ENCODE data around the gene CYS1. TPM values are rescaled to one million over a fixed set of nuclear protein-coding genes. Genes with fewer than 3 reads are reported as not detected.

Gene CYS1
- total and polyA plus RNA-seq, 2 donors (not counting 3 experiments of a cell fraction or from before 2014, with no cell fraction given), result not detected

GRCh38 chr2:10052216-10052615 is 28.0 kb downstream of the CYS1 start:
- H3K27ac ChIP-seq (ENCODE audit: insufficient read depth, low read depth, low read length), result no peak overlapping the region
- TF ChIP-seq MAX (IDR thresholded peaks at IDR 0.05; ENCODE audit: insufficient read depth, insufficient read length) (no peak), POLR2AphosphoS5 (IDR thresholded peaks at IDR 0.05; ENCODE audit: insufficient read depth, low read depth, low read length) (no peak), GATA2 (IDR thresholded peaks at IDR 0.05; ENCODE audit: insufficient read depth, insufficient read length, low read depth, low read length) (no peak), POLR2A (IDR thresholded peaks at IDR 0.05; ENCODE audit: low read depth, low read length) (no peak), CTCF (IDR thresholded peaks at IDR 0.05; ENCODE audit: extremely low read depth in 1 of 2, insufficient read depth in 1 of 2, low read depth in 1 of 2, low read length in 2 of 2) (no peak), FOS (IDR thresholded peaks at IDR 0.05; ENCODE audit: borderline replicate concordance, insufficient read depth, low read length) (no peak), EZH2 (IDR thresholded peaks at IDR 0.05; ENCODE audit: borderline replicate concordance, low read depth, low read length, severe bottlenecking) (no peak), JUN (IDR thresholded peaks at IDR 0.05; ENCODE audit: borderline replicate concordance, insufficient read depth, insufficient read length, low read depth) (no peak), MYC (IDR thresholded peaks at IDR 0.05; ENCODE audit: low read depth, low read length) (no peak)
- no peak for DNase-seq (ENCODE audit: low read depth, low spot score)

More at GRCh38 chr2:10052216-10052615, 28.0 kb downstream of the CYS1 start:
- Histone ChIP-seq H3K4me1 (ENCODE audit: control insufficient read depth, extremely low read depth, insufficient read depth, low read length) (no peaks in the 10 kb centered on the region), H3K4me2 (ENCODE audit: insufficient read depth, low read length) (no peak overlapping the region), H3K27me3 (ENCODE audit: control insufficient read depth in 2 of 2, insufficient read depth in 2 of 2, low read length in 2 of 2) (no peaks in the 10 kb centered on the region), H3K36me3 (ENCODE audit: control insufficient read depth in 2 of 2, extremely low read depth in 1 of 2, insufficient read depth in 2 of 2, low read length in 2 of 2) (peaks cover 10 to 11% of the 10 kb centered on the region in 2 experiments), H3K9me1 (replicated peaks; ENCODE audit: control insufficient read depth, extremely low read depth, insufficient read depth, low read length) (no peaks in the 10 kb centered on the region), H2AFZ (ENCODE audit: low read depth, low read length) (no peak overlapping the region), H3K9ac (replicated peaks; ENCODE audit: extremely low read depth, insufficient read depth, low read length) (no peak overlapping the region), H3K9me3 (replicated peaks; ENCODE audit: control insufficient read depth, insufficient read depth, low read length) (no peaks in the 10 kb centered on the region), H3K79me2 (ENCODE audit: control insufficient read depth, insufficient read depth, low read length) (no peaks in the 10 kb centered on the region), H3K4me3 (replicated peaks in 1 of 3; ENCODE audit: insufficient read depth in 1 of 3, low read depth in 1 of 3, low read length in 3 of 3) (no peak overlapping the region), H4K20me1 (replicated peaks; ENCODE audit: control insufficient read depth, extremely low read depth, insufficient read depth, low read length) (no peaks in the 10 kb centered on the region)
- BruUV-seq (replicated peaks), result no TSS peak
- intact Hi-C loops (cut with micrococcal nuclease), result no loop called here
- POLR2A ChIA-PET, result no interaction called here
- no peak for FAIRE-seq
- dilution Hi-C loops (cut with MboI; ENCODE audit: extremely low pct_ligation_motif_present, low sequenced_read_pairs), result no loop called here
- CTCF ChIA-PET, result interaction anchor here (1.0 to 17.6 kb wide), 4 partner anchors 21 to 237 kb away, joined by 3 to 340 read pairs (median 84); no protein-coding TSS in a partner anchor

Measured in endothelial cell of umbilical vein (primary cell).